ENCODE results near the gene TMEM86A.

DNA sequence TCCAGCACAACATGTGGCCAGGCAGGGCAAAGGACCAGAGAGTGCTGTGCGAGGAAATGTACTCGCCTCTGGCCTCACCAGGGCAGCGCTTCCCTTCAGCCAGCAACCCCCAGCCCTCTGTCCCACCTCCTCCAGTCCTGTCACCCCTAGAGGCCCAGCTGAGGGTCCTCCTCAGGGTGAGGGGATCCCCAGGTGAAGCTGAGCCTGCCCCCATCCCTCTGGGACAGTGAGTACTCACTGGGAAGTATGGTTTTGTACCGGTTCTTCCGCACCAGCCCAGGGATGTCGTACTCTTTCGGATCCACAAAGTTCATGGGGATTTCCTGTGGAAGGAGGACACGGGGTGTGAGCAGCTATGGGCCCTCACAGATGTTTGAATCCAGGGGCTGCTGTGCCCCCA is 39.1 kb downstream of the TMEM86A start:
- TF ChIP-seq, protein P1, sequence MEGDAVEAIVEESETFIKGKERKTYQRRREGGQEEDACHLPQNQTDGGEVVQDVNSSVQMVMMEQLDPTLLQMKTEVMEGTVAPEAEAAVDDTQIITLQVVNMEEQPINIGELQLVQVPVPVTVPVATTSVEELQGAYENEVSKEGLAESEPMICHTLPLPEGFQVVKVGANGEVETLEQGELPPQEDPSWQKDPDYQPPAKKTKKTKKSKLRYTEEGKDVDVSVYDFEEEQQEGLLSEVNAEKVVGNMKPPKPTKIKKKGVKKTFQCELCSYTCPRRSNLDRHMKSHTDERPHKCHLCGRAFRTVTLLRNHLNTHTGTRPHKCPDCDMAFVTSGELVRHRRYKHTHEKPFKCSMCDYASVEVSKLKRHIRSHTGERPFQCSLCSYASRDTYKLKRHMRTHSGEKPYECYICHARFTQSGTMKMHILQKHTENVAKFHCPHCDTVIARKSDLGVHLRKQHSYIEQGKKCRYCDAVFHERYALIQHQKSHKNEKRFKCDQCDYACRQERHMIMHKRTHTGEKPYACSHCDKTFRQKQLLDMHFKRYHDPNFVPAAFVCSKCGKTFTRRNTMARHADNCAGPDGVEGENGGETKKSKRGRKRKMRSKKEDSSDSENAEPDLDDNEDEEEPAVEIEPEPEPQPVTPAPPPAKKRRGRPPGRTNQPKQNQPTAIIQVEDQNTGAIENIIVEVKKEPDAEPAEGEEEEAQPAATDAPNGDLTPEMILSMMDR (IDR thresholded peaks at IDR 0.05): no peak
- no peak for TF ChIP-seq EP300 (IDR thresholded peaks at IDR 0.05)
- TF ChIP-seq POLR2A (IDR thresholded peaks at IDR 0.05): no peak
